ENCODE data around the gene FAM222B. TPM values are rescaled to one million over a fixed set of nuclear protein-coding genes. Genes with fewer than 3 reads are reported as not detected.
"Not testable (repeated sequence)": the region's sequence is repeated elsewhere in the genome, so short reads cannot be mapped to it uniquely, and the experiment has no call there.

FAM222B gene
- total and polyA plus RNA-seq, 2 donors, result 2.5 to 9.5 TPM

- Histone ChIP-seq H3K4me3 (ENCODE audit: low read length in 2 of 2) (no peak overlapping the region), H3K9me3 (ENCODE audit: control insufficient read depth in 2 of 2, insufficient read depth in 1 of 2, low read length in 1 of 2) (peaks cover 0 to 6% of the 10 kb centered on the region in 2 donors), H3K4me1 (ENCODE audit: control insufficient read depth in 2 of 2, insufficient read depth in 2 of 2, low read length in 2 of 2) (peaks cover 22 to 71% of the 10 kb centered on the region in 2 donors), H3K36me3 (ENCODE audit: control insufficient read depth in 2 of 2, insufficient read depth in 2 of 2, low read length in 1 of 2) (peaks cover 39 to 46% of the 10 kb centered on the region in 2 donors), H3K27me3 (ENCODE audit: control insufficient read depth in 2 of 2, insufficient read depth in 1 of 2, low read length in 1 of 2) (peaks cover 0 to 8% of the 10 kb centered on the region in 2 donors), H3K27ac (ENCODE audit: low read depth in 1 of 2, low read length in 1 of 2) (peak overlapping the region; percentile 12 to 21)
- 96% methylated on average over 10 of the region's 10 CpGs for WGBS
- no peak for DNase-seq (ENCODE audit: low read depth in 6 of 9, low spot score in 9 of 9)
Measured at GRCh38 chr17:28724500-28725165, 118.0 kb downstream of the FAM222B start.

GRCh38 chr17:28723836-28724499, 118.6 kb downstream of the FAM222B start:
- Histone ChIP-seq H3K27ac (ENCODE audit: low read depth in 1 of 2, low read length in 1 of 2) (peak overlapping the region in 1 of 2 donors; percentile 21), H3K27me3 (ENCODE audit: control insufficient read depth in 2 of 2, insufficient read depth in 1 of 2, low read length in 1 of 2) (peaks cover 0 to 13% of the 10 kb centered on the region in 2 donors), H3K36me3 (ENCODE audit: control insufficient read depth in 2 of 2, insufficient read depth in 2 of 2, low read length in 1 of 2) (peaks cover 39 to 46% of the 10 kb centered on the region in 2 donors), H3K4me1 (ENCODE audit: control insufficient read depth in 2 of 2, insufficient read depth in 2 of 2, low read length in 2 of 2) (peaks cover 18 to 72% of the 10 kb centered on the region in 2 donors)
- H3K4me3 ChIP-seq (ENCODE audit: low read length in 2 of 2); DNase-seq (ENCODE audit: low read depth in 6 of 9, low spot score in 9 of 9); H3K9me3 ChIP-seq (ENCODE audit: control insufficient read depth in 2 of 2, insufficient read depth in 1 of 2, low read length in 1 of 2): not testable (repeated sequence)
- 97% methylated on average over 4 of the region's 4 CpGs for WGBS

GRCh38 chr17:28723159-28723835, 119.3 kb downstream of the FAM222B start:
- Histone ChIP-seq H3K36me3 (ENCODE audit: control insufficient read depth in 2 of 2, insufficient read depth in 2 of 2, low read length in 1 of 2) (peaks cover 39 to 46% of the 10 kb centered on the region in 2 donors), H3K4me3 (ENCODE audit: low read length in 2 of 2) (no peak overlapping the region), H3K9me3 (ENCODE audit: control insufficient read depth in 2 of 2, insufficient read depth in 1 of 2, low read length in 1 of 2) (peaks cover 0 to 4% of the 10 kb centered on the region in 2 donors), H3K4me1 (ENCODE audit: control insufficient read depth in 2 of 2, insufficient read depth in 2 of 2, low read length in 2 of 2) (peaks cover 20 to 76% of the 10 kb centered on the region in 2 donors), H3K27ac (ENCODE audit: low read depth in 1 of 2, low read length in 1 of 2) (no peak overlapping the region), H3K27me3 (ENCODE audit: control insufficient read depth in 2 of 2, insufficient read depth in 1 of 2, low read length in 1 of 2) (peaks cover 5 to 19% of the 10 kb centered on the region in 2 donors)
- no peak for DNase-seq (ENCODE audit: low read depth in 6 of 9, low spot score in 9 of 9)
- WGBS, result 98% methylated on average over 6 of the region's 6 CpGs

GRCh38 chr17:28722417-28723158, 120.0 kb downstream of the FAM222B start:
- H3K4me1 ChIP-seq (ENCODE audit: control insufficient read depth in 2 of 2, insufficient read depth in 2 of 2, low read length in 2 of 2), result peaks cover 21 to 74% of the 10 kb centered on the region in 2 donors
- DNase-seq (ENCODE audit: low read depth in 6 of 9, low spot score in 9 of 9), result no peak
- peaks cover 11 to 26% of the 10 kb centered on the region in 2 donors for H3K27me3 ChIP-seq (ENCODE audit: control insufficient read depth in 2 of 2, insufficient read depth in 1 of 2, low read length in 1 of 2)
- 95% methylated on average over 7 of the region's 7 CpGs for WGBS
- no peak overlapping the region for H3K4me3 ChIP-seq (ENCODE audit: low read length in 2 of 2)
- H3K36me3 ChIP-seq (ENCODE audit: control insufficient read depth in 2 of 2, insufficient read depth in 2 of 2, low read length in 1 of 2), result peaks cover 39 to 46% of the 10 kb centered on the region in 2 donors
- no peak overlapping the region for H3K27ac ChIP-seq (ENCODE audit: low read depth in 1 of 2, low read length in 1 of 2)
- no peaks in the 10 kb centered on the region for H3K9me3 ChIP-seq (ENCODE audit: control insufficient read depth in 2 of 2, insufficient read depth in 1 of 2, low read length in 1 of 2)

GRCh38 chr17:28720997-28721329, 121.6 kb downstream of the FAM222B start:
- H3K4me1 ChIP-seq (ENCODE audit: control insufficient read depth in 2 of 2, insufficient read depth in 2 of 2, low read length in 2 of 2), result peaks cover 23 to 68% of the 10 kb centered on the region in 2 donors
- H3K9me3 ChIP-seq (ENCODE audit: control insufficient read depth in 2 of 2, insufficient read depth in 1 of 2, low read length in 1 of 2); DNase-seq (ENCODE audit: low read depth in 6 of 9, low spot score in 9 of 9); H3K27ac ChIP-seq (ENCODE audit: low read depth in 1 of 2, low read length in 1 of 2): not testable (repeated sequence)
- peaks cover 27 to 40% of the 10 kb centered on the region in 2 donors for H3K27me3 ChIP-seq (ENCODE audit: control insufficient read depth in 2 of 2, insufficient read depth in 1 of 2, low read length in 1 of 2)
- 62% methylated on average over 19 of the region's 19 CpGs for WGBS
- H3K36me3 ChIP-seq (ENCODE audit: control insufficient read depth in 2 of 2, insufficient read depth in 2 of 2, low read length in 1 of 2), result peaks cover 39 to 46% of the 10 kb centered on the region in 2 donors
- H3K4me3 ChIP-seq (ENCODE audit: low read length in 2 of 2), result peak overlapping the region; percentile 64 to 85

DNA sequence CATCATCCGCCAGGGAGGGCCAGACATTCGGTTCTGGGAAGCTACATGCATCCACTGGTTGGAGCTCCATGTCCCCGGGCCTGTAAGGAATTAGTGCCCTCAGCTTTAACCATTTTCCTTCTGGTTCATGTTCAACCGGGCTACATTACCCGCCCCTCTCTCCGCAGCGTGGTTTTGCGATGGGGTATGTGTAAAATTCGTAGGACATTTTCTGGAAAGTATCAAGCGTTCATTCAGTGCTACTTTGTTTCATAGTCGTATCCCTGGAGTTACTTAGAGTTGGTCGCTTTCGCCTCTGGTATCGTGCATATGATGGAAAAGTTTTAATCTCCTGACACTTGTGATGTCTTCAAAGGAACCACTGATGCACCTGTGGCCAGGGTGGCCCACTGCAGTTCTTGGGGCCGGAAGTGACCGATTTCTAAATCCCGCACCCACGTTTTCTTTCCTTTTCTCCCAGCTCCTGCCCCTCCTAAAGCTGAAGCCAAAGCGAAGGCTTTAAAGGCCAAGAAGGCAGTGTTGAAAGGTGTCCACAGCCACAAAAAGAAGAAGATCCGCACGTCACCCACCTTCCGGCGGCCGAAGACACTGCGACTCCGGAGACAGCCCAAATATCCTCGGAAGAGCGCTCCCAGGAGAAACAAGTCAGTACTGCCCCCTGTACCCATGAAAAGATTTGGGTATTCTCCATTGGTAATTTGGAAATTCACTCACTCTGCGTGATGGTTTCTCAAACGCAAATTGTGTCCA, 122.2 kb downstream of the FAM222B start:
- Histone ChIP-seq H3K27ac (ENCODE audit: low read depth in 1 of 2, low read length in 1 of 2) (peak overlapping the region; percentile 77 to 87), H3K36me3 (ENCODE audit: control insufficient read depth in 2 of 2, insufficient read depth in 2 of 2, low read length in 1 of 2) (peaks cover 39 to 46% of the 10 kb centered on the region in 2 donors), H3K4me3 (ENCODE audit: low read length in 2 of 2) (peak overlapping the region; percentile 64 to 85), H3K27me3 (ENCODE audit: control insufficient read depth in 2 of 2, insufficient read depth in 1 of 2, low read length in 1 of 2) (peaks cover 31 to 40% of the 10 kb centered on the region in 2 donors), H3K4me1 (ENCODE audit: control insufficient read depth in 2 of 2, insufficient read depth in 2 of 2, low read length in 2 of 2) (peaks cover 18 to 62% of the 10 kb centered on the region in 2 donors), H3K9me3 (ENCODE audit: control insufficient read depth in 2 of 2, insufficient read depth in 1 of 2, low read length in 1 of 2) (no peaks in the 10 kb centered on the region)
- 4% methylated on average over 28 of the region's 30 CpGs for WGBS
- peak in 2 of 9 donors; percentile 22 to 49 for DNase-seq (ENCODE audit: low read depth in 6 of 9, low spot score in 9 of 9)

DNA sequence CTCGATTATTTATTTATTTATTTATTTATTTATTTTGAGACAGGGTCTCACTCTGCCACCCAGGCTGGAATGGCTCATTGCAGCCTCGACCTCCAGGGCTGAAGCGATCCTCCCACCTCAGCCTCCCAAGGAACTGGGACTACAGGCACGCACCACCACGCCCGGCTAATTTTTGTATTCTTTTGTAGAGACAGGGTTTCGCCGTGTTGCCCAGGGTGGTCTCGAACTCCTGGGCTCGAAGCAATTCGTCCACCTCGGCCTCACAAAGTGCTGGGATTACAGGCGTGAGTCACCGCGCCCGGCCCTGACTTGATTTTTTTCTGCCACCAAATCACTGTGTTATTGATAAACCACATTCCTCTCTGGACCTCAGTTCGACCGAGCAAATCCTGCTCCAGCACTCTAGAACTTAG, 123.6 kb downstream of the FAM222B start:
- 50% methylated on average over 18 of the region's 18 CpGs for WGBS
- peak overlapping the region; percentile 82 to 87 for H3K27ac ChIP-seq (ENCODE audit: low read depth in 1 of 2, low read length in 1 of 2)
- peaks cover 31 to 54% of the 10 kb centered on the region in 2 donors for H3K27me3 ChIP-seq (ENCODE audit: control insufficient read depth in 2 of 2, insufficient read depth in 1 of 2, low read length in 1 of 2)
- H3K36me3 ChIP-seq (ENCODE audit: control insufficient read depth in 2 of 2, insufficient read depth in 2 of 2, low read length in 1 of 2), result peaks cover 29 to 33% of the 10 kb centered on the region in 2 donors
- DNase-seq (ENCODE audit: low read depth in 6 of 9, low spot score in 9 of 9), result no peak
- H3K9me3 ChIP-seq (ENCODE audit: control insufficient read depth in 2 of 2, insufficient read depth in 1 of 2, low read length in 1 of 2), result no peaks in the 10 kb centered on the region
- H3K4me1 ChIP-seq (ENCODE audit: control insufficient read depth in 2 of 2, insufficient read depth in 2 of 2, low read length in 2 of 2), result peaks cover 16 to 54% of the 10 kb centered on the region in 2 donors
- peak overlapping the region; percentile 64 to 85 for H3K4me3 ChIP-seq (ENCODE audit: low read length in 2 of 2)

GRCh38 chr17:28718333-28719020, 124.1 kb downstream of the FAM222B start:
- Histone ChIP-seq H3K36me3 (ENCODE audit: control insufficient read depth in 2 of 2, insufficient read depth in 2 of 2, low read length in 1 of 2) (peaks cover 26 to 28% of the 10 kb centered on the region in 2 donors), H3K27ac (ENCODE audit: low read depth in 1 of 2, low read length in 1 of 2) (peak overlapping the region in 1 of 2 donors; percentile 10), H3K4me3 (ENCODE audit: low read length in 2 of 2) (peak overlapping the region; percentile 42 to 45), H3K27me3 (ENCODE audit: control insufficient read depth in 2 of 2, insufficient read depth in 1 of 2, low read length in 1 of 2) (peaks cover 31 to 56% of the 10 kb centered on the region in 2 donors), H3K4me1 (ENCODE audit: control insufficient read depth in 2 of 2, insufficient read depth in 2 of 2, low read length in 2 of 2) (peaks cover 16 to 53% of the 10 kb centered on the region in 2 donors), H3K9me3 (ENCODE audit: control insufficient read depth in 2 of 2, insufficient read depth in 1 of 2, low read length in 1 of 2) (no peaks in the 10 kb centered on the region)
- DNase-seq (ENCODE audit: low read depth in 6 of 9, low spot score in 9 of 9), result peak in 1 of 9 donors; percentile 27
- WGBS, result 60% methylated on average over 18 of the region's 18 CpGs
